ENCODE data around the gene MICAL3. TPM values are rescaled to one million over a fixed set of nuclear protein-coding genes. Genes with fewer than 3 reads are reported as not detected.
"Not testable (repeated sequence)": the region's sequence is repeated elsewhere in the genome, so short reads cannot be mapped to it uniquely, and the experiment has no call there.

The MICAL3 gene, protein sequence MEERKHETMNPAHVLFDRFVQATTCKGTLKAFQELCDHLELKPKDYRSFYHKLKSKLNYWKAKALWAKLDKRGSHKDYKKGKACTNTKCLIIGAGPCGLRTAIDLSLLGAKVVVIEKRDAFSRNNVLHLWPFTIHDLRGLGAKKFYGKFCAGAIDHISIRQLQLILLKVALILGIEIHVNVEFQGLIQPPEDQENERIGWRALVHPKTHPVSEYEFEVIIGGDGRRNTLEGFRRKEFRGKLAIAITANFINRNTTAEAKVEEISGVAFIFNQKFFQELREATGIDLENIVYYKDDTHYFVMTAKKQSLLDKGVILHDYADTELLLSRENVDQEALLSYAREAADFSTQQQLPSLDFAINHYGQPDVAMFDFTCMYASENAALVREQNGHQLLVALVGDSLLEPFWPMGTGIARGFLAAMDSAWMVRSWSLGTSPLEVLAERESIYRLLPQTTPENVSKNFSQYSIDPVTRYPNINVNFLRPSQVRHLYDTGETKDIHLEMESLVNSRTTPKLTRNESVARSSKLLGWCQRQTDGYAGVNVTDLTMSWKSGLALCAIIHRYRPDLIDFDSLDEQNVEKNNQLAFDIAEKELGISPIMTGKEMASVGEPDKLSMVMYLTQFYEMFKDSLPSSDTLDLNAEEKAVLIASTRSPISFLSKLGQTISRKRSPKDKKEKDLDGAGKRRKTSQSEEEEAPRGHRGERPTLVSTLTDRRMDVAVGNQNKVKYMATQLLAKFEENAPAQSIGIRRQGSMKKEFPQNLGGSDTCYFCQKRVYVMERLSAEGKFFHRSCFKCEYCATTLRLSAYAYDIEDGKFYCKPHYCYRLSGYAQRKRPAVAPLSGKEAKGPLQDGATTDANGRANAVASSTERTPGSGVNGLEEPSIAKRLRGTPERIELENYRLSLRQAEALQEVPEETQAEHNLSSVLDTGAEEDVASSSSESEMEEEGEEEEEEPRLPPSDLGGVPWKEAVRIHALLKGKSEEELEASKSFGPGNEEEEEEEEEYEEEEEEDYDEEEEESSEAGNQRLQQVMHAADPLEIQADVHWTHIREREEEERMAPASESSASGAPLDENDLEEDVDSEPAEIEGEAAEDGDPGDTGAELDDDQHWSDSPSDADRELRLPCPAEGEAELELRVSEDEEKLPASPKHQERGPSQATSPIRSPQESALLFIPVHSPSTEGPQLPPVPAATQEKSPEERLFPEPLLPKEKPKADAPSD (N-terminal part only)
- 10 to 100 TPM; 21.9 to 22.5 TPM for total RNA-seq

DNA sequence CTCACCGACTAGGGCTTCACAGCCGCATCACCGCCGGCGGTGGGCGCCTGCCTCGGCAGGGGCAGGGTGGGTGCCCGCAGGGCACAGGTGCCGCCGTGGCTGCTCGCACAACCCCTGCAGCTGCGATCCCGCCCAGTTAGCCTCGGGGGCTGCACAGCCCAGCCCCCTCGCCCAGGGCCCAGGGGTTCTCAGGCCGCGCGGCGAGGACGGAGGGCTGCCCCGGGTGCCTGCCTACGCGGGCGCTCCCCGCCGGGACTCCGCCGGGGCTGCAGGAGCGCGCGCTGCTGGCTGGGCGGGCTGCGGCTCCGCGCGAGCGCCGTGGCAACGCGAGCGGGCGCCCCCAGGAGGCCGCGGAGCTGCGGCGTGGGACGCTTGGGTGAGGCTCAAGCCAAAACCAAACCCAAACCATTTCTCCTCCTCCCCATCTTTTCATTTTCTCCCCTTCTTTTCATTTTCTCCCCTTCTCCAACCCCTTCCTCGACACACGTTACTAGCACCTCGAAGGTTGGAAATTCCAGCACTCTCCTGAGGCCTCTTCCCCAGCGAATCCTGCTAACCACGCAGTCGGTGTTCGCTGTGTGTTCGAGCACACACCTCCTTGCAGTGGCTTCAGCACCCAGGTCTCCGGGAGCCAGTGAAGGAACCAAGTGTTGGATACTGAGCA lies at the start of gene MICAL3:
Gene MICAL3 (minus strand): TSS at position 286 of the 664 bp plus-strand sequence. CDS start 117,749 bp downstream, outside the sequence.
- DNase-seq (peak; percentile 78), ATAC-seq (peak; percentile 97)
- Mint-ChIP-seq H3K9me3 (ENCODE audit: low read depth) (no peaks in the 10 kb centered on the region), H3K27me3 (peaks cover 39% of the 10 kb centered on the region), H3K4me3 (peak within 1 kb of the TSS; percentile 73), H3K4me1 (peaks cover 11% of the 10 kb centered on the region), H3K36me3 (ENCODE audit: low read depth) (no peaks in the 10 kb centered on the region), H3K27ac (no peak within 1 kb of the TSS)
- intact Hi-C loops (cut with DNase I, micrococcal nuclease), result loop anchor here (1.0 to 10.0 kb wide), 3 partner anchors 24 to 194 kb away; no protein-coding TSS in a partner anchor
- CTCF ChIA-PET, result interaction anchor here (0.7 to 2.3 kb wide), 8 partner anchors 9 to 319 kb away, joined by 3 to 14 read pairs (median 4); partner anchors contain the start of gene USP18
- POLR2A ChIA-PET, result no interaction called here

DNA sequence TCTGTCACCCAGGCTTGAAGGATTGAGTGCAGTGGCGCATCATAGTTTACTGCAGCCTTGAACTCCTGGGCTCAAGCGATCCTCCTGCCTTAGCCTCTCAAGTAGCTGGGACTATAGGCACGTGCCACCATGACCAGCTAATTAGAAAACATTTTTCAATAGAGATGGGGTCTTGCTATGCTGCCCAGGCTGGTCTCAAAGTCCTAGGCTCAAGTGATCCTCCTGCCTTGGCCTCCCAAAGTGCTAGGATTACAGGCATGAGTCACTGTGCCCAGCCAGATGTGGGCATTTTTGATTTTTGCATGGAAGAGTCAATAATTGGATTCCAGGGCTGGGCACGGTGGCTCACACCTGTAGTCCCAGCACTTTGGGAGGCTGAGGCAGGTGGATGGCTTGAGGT lies 49.6 kb upstream of the MICAL3 start:
- ATAC-seq; H3K4me3 Mint-ChIP-seq; DNase-seq; H3K27me3 Mint-ChIP-seq; H3K36me3 Mint-ChIP-seq (ENCODE audit: low read depth); H3K9me3 Mint-ChIP-seq (ENCODE audit: low read depth); H3K27ac Mint-ChIP-seq; intact Hi-C loops (cut with DNase I, micrococcal nuclease): not testable (repeated sequence)
- POLR2A ChIA-PET, result interaction anchor here (0.5 kb wide), 1 partner anchor 70 kb away, joined by 3 read pairs; no protein-coding TSS in a partner anchor
- H3K4me1 Mint-ChIP-seq, result peaks cover 14% of the 10 kb centered on the region
- CTCF ChIA-PET, result interaction anchor here (0.7 to 9.5 kb wide), 2 partner anchors 243 to 278 kb away, joined by 4 to 124 read pairs; no protein-coding TSS in a partner anchor

DNA sequence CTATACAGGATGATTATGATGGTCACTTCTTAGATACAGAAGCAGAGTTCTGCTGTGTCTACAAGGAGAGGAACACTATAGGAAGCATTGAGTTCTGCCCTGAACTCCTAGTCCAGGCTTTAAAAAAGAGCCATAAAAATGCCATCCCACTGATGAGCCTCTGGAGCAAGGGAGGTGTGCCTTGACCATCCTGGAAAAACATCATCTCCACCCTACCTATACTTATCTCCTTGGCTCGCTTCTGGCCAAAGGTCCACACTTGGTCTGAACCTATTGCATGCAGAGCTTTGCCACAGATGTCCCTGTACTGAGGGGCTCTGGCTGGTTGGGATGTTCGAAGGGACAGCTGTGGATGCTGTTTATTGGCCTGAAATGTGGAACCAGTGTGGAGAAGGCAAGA lies 49.1 kb upstream of the MICAL3 start:
- Mint-ChIP-seq H3K4me1 (peaks cover 12% of the 10 kb centered on the region), H3K27ac (no peak overlapping the region), H3K27me3 (no peaks in the 10 kb centered on the region), H3K36me3 (ENCODE audit: low read depth) (peaks cover under 1% of the 10 kb centered on the region), H3K4me3 (no peak overlapping the region), H3K9me3 (ENCODE audit: low read depth) (no peaks in the 10 kb centered on the region)
- DNase-seq (no peak), ATAC-seq (no peak)
- ChIA-PET CTCF (interaction anchor here (1.2 to 9.5 kb wide), 2 partner anchors 242 to 331 kb away, joined by 3 to 124 read pairs; no protein-coding TSS in a partner anchor), POLR2A (interaction anchor here (0.5 kb wide), 1 partner anchor 70 kb away, joined by 3 read pairs; no protein-coding TSS in a partner anchor)
- intact Hi-C loops (cut with DNase I, micrococcal nuclease), result no loop called here

DNA sequence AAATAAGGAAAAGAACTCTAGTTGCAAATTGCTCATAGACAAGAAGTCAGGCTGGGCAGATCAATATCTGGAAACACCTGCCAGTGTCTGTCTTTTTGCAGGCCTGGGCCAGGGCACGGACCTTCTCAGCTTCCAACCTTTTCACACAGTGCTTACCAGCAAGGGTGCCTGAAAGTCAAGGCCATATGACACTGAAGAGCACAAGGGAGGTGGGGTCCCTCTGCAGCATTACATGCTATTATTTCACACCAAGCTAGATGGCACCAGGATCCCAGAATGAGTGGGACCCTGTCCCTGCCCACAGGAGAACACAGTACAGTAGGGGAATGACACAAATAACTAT lies 47.6 kb upstream of the MICAL3 start:
- CTCF ChIA-PET, result interaction anchor here (1.5 to 9.5 kb wide), 2 partner anchors 38 to 241 kb away, joined by 3 to 124 read pairs; partner anchors contain the start of gene TUBA8
- peaks cover 11% of the 10 kb centered on the region for H3K4me1 Mint-ChIP-seq

DNA sequence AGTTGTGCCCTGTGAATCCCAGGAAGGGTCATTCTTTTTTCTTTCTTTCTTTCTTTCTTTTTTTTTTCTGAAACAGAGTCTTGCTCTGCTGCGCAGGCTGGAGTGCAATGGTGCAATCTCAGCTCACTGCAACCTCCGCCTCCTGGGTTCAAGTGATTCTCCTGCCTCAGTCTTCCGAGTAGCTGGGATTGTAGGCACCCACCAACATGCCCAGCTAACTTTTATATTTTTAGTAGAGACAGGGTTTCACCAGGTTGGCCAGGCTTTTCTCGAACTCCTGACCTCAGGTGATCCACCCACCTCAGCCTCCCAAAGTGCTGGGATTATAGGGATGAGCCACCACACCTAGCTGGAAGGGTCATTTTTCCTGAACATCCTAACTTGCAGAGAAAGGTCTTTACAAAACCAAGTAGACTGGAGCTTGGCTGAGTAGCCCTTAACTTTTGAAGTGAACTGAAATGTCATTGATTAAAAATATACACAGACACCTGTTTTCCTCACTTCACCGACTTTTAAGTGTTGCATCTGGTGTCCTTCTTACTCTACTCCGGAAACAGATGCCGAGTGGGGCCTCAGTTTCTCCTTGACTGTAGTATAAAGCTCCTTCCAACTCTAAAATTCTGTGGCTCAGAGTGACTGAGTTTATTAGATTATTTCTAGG lies 47.1 kb upstream of the MICAL3 start:
- CTCF ChIA-PET, result interaction anchor here (0.7 to 9.5 kb wide), 3 partner anchors 39 to 265 kb away, joined by 3 to 124 read pairs (median 3); partner anchors contain the start of gene TUBA8
- intact Hi-C loops (cut with DNase I, micrococcal nuclease); ATAC-seq; H3K4me3 Mint-ChIP-seq; H3K4me1 Mint-ChIP-seq; H3K27ac Mint-ChIP-seq; DNase-seq; H3K9me3 Mint-ChIP-seq (ENCODE audit: low read depth); H3K36me3 Mint-ChIP-seq (ENCODE audit: low read depth): not testable (repeated sequence)
- POLR2A ChIA-PET, result interaction anchor here (0.6 kb wide), 1 partner anchor 326 kb away, joined by 5 read pairs; no protein-coding TSS in a partner anchor
- H3K27me3 Mint-ChIP-seq, result peaks cover 12% of the 10 kb centered on the region

More for the DNA sequence above, 47.6 kb upstream of the MICAL3 start:
- DNase-seq (no peak), ATAC-seq (no peak)
- POLR2A ChIA-PET, result interaction anchor here (0.6 kb wide), 1 partner anchor 326 kb away, joined by 5 read pairs; no protein-coding TSS in a partner anchor
- no peak overlapping the region for H3K27ac Mint-ChIP-seq
- H3K9me3 Mint-ChIP-seq (ENCODE audit: low read depth), result no peaks in the 10 kb centered on the region
- no peak overlapping the region for H3K4me3 Mint-ChIP-seq
- H3K27me3 Mint-ChIP-seq, result peaks cover 8% of the 10 kb centered on the region
- no peaks in the 10 kb centered on the region for H3K36me3 Mint-ChIP-seq (ENCODE audit: low read depth)
- intact Hi-C loops (cut with DNase I, micrococcal nuclease), result no loop called here

DNA sequence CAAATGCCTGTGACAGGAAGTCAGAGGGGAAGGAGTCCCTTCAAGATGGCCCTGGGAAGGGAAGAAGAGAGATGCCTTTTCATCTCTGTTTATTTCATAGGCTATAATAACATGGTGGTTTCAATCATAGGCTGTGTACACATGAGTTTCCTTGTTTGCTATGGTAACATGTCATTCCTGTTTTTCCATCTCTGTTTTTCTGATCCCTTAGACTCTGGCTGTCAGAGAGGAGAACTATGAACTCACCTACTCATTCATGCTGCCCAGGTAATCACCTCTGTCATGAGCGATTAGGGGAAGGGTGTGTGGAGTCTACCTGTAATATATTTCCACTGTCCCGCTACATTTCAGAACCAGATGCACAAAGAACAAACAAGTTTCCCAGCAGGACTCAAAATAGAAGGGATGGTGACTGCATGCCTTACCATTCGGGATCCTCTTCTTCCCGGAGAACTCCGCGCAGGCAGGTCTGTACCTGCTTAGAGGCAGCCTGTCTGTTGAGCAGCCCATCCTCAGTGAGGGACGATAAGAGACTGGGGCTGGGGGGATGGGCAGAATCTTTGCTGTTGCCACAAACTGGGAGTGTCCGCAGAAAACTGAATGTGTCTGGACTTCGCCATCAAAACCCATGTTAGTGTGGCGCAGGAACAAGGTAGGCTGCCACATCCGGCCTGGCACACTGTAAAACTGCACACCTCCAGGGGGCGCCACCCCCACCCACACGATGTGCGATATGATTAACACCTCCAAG lies 46.4 kb upstream of the MICAL3 start:
- Mint-ChIP-seq H3K4me1 (no peaks in the 10 kb centered on the region), H3K27me3 (peaks cover 19% of the 10 kb centered on the region), H3K9me3 (ENCODE audit: low read depth) (no peaks in the 10 kb centered on the region), H3K27ac (no peak overlapping the region), H3K4me3 (no peak overlapping the region), H3K36me3 (ENCODE audit: low read depth) (no peaks in the 10 kb centered on the region)
- no peak for ATAC-seq
- intact Hi-C loops (cut with DNase I, micrococcal nuclease), result no loop called here
- peak; percentile 25 for DNase-seq
- CTCF ChIA-PET, result interaction anchor here (0.7 to 9.5 kb wide), 2 partner anchors 239 to 264 kb away, joined by 3 to 124 read pairs; no protein-coding TSS in a partner anchor
- POLR2A ChIA-PET, result no interaction called here

DNA sequence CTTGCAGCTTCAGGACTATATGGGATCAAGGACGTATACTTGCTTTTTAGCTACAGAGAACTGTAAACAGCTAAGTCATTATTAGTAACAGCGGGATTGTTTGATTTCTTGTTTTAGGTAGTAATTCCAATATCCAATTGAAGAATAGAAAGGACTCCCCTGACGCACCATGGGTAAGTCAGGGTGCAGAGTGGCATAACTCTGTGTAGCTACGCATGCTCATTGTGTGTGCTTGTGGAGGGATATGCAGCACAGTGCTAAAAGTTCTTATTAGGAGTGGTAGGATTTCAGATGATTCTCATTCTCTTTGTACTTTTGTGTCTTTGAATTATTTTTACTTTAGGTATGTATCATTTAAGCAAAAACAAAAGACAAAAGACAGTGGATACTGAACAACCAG lies 45.7 kb upstream of the MICAL3 start:
- H3K27me3 Mint-ChIP-seq, result peaks cover 24% of the 10 kb centered on the region
- ChIA-PET POLR2A (no interaction called here), CTCF (interaction anchor here (1.5 to 9.5 kb wide), 2 partner anchors 67 to 239 kb away, joined by 4 to 124 read pairs; no protein-coding TSS in a partner anchor)
- no peak overlapping the region for H3K27ac Mint-ChIP-seq
- no peaks in the 10 kb centered on the region for H3K9me3 Mint-ChIP-seq (ENCODE audit: low read depth)
- no peak overlapping the region for H3K4me3 Mint-ChIP-seq
- H3K36me3 Mint-ChIP-seq (ENCODE audit: low read depth), result no peaks in the 10 kb centered on the region
- ATAC-seq (no peak), DNase-seq (no peak)
- no peaks in the 10 kb centered on the region for H3K4me1 Mint-ChIP-seq
- intact Hi-C loops (cut with DNase I, micrococcal nuclease), result no loop called here

DNA sequence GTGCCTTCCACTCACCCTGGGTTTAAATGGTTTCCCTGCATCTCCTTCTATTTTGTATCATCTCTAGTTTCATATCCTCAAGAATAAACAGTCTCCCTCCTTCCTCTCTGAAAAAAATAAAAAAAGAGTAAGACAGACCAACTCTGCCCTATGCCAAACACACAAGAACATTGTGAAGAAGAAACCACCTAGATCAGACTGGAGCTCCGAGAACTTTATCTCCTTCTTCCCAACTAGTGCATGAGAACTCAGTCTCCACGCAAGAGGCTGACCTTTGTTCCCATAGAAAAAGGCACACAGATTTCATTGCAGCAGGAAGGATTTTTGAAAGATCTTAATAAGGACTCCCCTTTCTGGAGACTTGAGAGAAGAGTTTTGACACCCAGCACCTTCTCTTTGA lies 44.7 kb upstream of the MICAL3 start:
- ChIA-PET POLR2A (no interaction called here), CTCF (interaction anchor here (0.8 to 9.5 kb wide), 3 partner anchors 42 to 238 kb away, joined by 3 to 124 read pairs (median 4); partner anchors contain the start of gene TUBA8)
- Mint-ChIP-seq H3K4me1 (no peaks in the 10 kb centered on the region), H3K27ac (no peak overlapping the region), H3K9me3 (ENCODE audit: low read depth) (no peaks in the 10 kb centered on the region), H3K36me3 (ENCODE audit: low read depth) (no peaks in the 10 kb centered on the region), H3K4me3 (no peak overlapping the region), H3K27me3 (peaks cover 31% of the 10 kb centered on the region)
- intact Hi-C loops (cut with DNase I, micrococcal nuclease), result no loop called here
- no peak for DNase-seq
- ATAC-seq, result no peak

DNA sequence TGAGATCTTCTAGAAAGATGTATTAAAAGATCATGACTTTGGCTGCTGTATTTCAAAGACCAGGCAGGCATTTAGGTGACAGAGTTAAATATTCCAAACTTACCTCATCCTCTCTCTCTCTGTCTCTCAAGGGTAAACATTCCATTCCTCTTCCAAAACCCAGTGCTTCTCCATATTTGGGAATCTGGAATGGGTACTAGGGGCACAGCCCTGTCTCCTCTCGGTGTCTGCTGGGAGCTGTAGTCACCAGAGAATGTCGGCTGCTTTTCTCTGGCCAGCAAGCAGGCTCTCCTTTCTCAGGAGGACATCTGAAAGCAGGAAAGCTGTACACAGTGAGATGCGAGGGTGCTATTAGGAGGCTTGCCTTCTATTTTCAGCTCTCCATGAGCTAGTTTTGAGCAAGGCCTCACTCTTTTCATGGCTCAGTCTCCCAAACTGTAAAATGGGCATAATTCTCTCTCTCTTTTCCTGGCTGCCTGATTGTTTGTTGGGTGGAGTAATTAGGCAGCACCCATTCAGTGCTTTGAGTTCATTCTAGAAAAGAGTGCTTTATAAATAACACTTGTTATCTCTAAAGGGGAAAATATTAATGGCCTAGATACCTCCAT lies 44.1 kb upstream of the MICAL3 start:
- ChIA-PET POLR2A (no interaction called here), CTCF (interaction anchor here (0.8 to 9.5 kb wide), 3 partner anchors 42 to 237 kb away, joined by 3 to 124 read pairs (median 4); partner anchors contain the start of gene TUBA8)
- H3K4me3 Mint-ChIP-seq, result no peak overlapping the region
- DNase-seq, result no peak
- ATAC-seq, result no peak
- no peaks in the 10 kb centered on the region for H3K36me3 Mint-ChIP-seq (ENCODE audit: low read depth)
- no peaks in the 10 kb centered on the region for H3K9me3 Mint-ChIP-seq (ENCODE audit: low read depth)
- peaks cover 31% of the 10 kb centered on the region for H3K27me3 Mint-ChIP-seq
- H3K27ac Mint-ChIP-seq, result no peak overlapping the region
- intact Hi-C loops (cut with DNase I, micrococcal nuclease), result no loop called here
- H3K4me1 Mint-ChIP-seq, result no peaks in the 10 kb centered on the region
